Measurements from ENCODE around the gene ABCG5.

The ABCG5 gene

DNA sequence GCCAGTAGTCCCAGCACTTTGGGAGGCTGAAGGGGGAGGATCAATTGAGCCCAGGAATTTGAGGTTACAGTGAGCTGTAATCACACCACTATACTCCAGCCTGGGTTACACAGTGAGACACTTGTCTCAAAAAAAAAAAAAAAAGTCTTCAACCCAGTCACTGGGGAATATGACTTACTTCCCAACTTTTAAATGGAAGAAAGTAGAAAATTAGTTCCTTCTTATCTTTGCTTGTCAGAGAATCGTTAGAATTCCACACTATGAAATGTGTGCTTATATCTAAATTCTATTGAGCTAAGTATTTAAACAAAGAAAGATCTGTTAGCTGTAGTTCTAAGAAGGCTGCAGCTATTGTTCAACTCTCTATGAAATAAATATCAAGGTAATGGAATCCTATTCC lies 42.4 kb downstream of the ABCG5 start:
- Histone ChIP-seq H4K8ac (ENCODE audit: low read depth, low read length) (no peak overlapping the region), H2BK12ac (ENCODE audit: low read length) (no peak overlapping the region)

GRCh38 chr2:43794956-43795355 lies 43.7 kb downstream of the ABCG5 start:
- Histone ChIP-seq H2BK120ac (ENCODE audit: insufficient read depth, low read length, poor library complexity) (no peak overlapping the region), H3K79me1 (ENCODE audit: low read length) (no peaks in the 10 kb centered on the region), H3K4me1 (ENCODE audit: control insufficient read depth in 1 of 2, insufficient read depth in 2 of 2, low read length in 2 of 2) (no peaks in the 10 kb centered on the region), H3K27ac (ENCODE audit: low read depth, low read length) (no peak overlapping the region), H2AK5ac (ENCODE audit: low read length) (no peak overlapping the region), H4K8ac (ENCODE audit: low read depth, low read length) (no peak overlapping the region), H2AFZ (ENCODE audit: insufficient read depth, low read length, poor library complexity) (no peak overlapping the region), H2BK5ac (ENCODE audit: low read depth, low read length, poor library complexity) (no peak overlapping the region), H3K4ac (ENCODE audit: low read depth, low read length) (no peak overlapping the region), H3K4me2 (ENCODE audit: low read length) (no peak overlapping the region), H2BK12ac (ENCODE audit: low read length) (no peak overlapping the region), H3K23ac (ENCODE audit: low read length) (no peak overlapping the region), H3K18ac (ENCODE audit: low read length) (no peak overlapping the region), H3K36me3 (ENCODE audit: control insufficient read depth in 1 of 2, insufficient read depth in 2 of 2, low read length in 2 of 2) (no peaks in the 10 kb centered on the region), H4K12ac (ENCODE audit: low read depth, low read length) (no peak overlapping the region), H3K4me3 (ENCODE audit: low read depth, low read length) (no peak overlapping the region), H3K9ac (ENCODE audit: low read length) (no peak overlapping the region), H4K91ac (ENCODE audit: low read depth, low read length) (no peak overlapping the region), H3K79me2 (ENCODE audit: control insufficient read depth, insufficient read depth, low read length, poor library complexity) (no peaks in the 10 kb centered on the region), H3K14ac (ENCODE audit: low read length) (no peak overlapping the region), H3K27me3 (ENCODE audit: insufficient read depth, low read length) (no peaks in the 10 kb centered on the region), H3K9me3 (ENCODE audit: insufficient read depth, low read depth, low read length) (no peaks in the 10 kb centered on the region)
- WGBS (ENCODE audit: extremely low coverage, insufficient coverage, insufficient read length): no CpG with 5 or more reads among the region's 9 CpGs
- no peak for DNase-seq

More for the DNA sequence above, 42.4 kb downstream of the ABCG5 start:
- DNase-seq: no peak
- Histone ChIP-seq H3K79me1 (ENCODE audit: low read length) (no peaks in the 10 kb centered on the region), H4K91ac (ENCODE audit: low read depth, low read length) (no peak overlapping the region), H3K36me3 (ENCODE audit: control insufficient read depth in 1 of 2, insufficient read depth in 2 of 2, low read length in 2 of 2) (no peaks in the 10 kb centered on the region), H3K4ac (ENCODE audit: low read depth, low read length) (no peak overlapping the region), H3K18ac (ENCODE audit: low read length) (no peak overlapping the region), H3K4me2 (ENCODE audit: low read length) (no peak overlapping the region), H3K79me2 (ENCODE audit: control insufficient read depth, insufficient read depth, low read length, poor library complexity) (no peaks in the 10 kb centered on the region), H2AK5ac (ENCODE audit: low read length) (no peak overlapping the region), H3K4me3 (ENCODE audit: low read depth, low read length) (no peak overlapping the region), H3K9me3 (ENCODE audit: insufficient read depth, low read depth, low read length) (no peaks in the 10 kb centered on the region), H3K27ac (ENCODE audit: low read depth, low read length) (no peak overlapping the region), H3K23ac (ENCODE audit: low read length) (no peak overlapping the region), H2AFZ (ENCODE audit: insufficient read depth, low read length, poor library complexity) (no peak overlapping the region), H2BK5ac (ENCODE audit: low read depth, low read length, poor library complexity) (no peak overlapping the region), H2BK120ac (ENCODE audit: insufficient read depth, low read length, poor library complexity) (no peak overlapping the region), H4K12ac (ENCODE audit: low read depth, low read length) (no peak overlapping the region), H3K4me1 (ENCODE audit: control insufficient read depth in 1 of 2, insufficient read depth in 2 of 2, low read length in 2 of 2) (no peaks in the 10 kb centered on the region), H3K14ac (ENCODE audit: low read length) (no peak overlapping the region), H3K9ac (ENCODE audit: low read length) (no peak overlapping the region), H3K27me3 (ENCODE audit: insufficient read depth, low read length) (no peaks in the 10 kb centered on the region)
- WGBS (ENCODE audit: extremely low coverage, insufficient coverage, insufficient read length): no CpG with 5 or more reads among the region's 1 CpG

DNA sequence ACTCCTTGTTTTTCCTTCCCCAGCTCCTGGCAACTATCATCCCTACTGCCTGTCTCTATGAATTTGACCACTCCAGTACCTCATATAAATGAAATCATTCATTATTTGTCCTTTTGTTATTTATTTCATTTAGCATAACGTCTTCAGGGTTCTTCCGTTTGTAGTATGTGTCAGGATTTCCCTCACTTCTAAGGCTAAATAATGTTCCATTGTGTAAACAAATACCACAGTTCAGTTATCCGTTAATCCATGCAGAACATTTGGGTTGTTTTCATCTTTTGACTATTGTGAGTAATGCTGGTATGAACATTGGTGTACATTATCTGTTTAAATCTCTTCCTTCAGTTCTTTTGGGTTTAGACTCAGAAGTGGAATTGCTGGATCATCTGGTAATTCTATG lies 46.0 kb downstream of the ABCG5 start:
- Histone ChIP-seq H3K27me3 (ENCODE audit: insufficient read depth, low read length) (no peaks in the 10 kb centered on the region), H2BK5ac (ENCODE audit: low read depth, low read length, poor library complexity) (no peak overlapping the region), H2AFZ (ENCODE audit: insufficient read depth, low read length, poor library complexity) (no peak overlapping the region), H3K4me2 (ENCODE audit: low read length) (no peak overlapping the region), H4K12ac (ENCODE audit: low read depth, low read length) (no peak overlapping the region), H3K9me3 (ENCODE audit: insufficient read depth, low read depth, low read length) (no peaks in the 10 kb centered on the region), H3K4me1 (ENCODE audit: control insufficient read depth in 1 of 2, insufficient read depth in 2 of 2, low read length in 2 of 2) (no peaks in the 10 kb centered on the region), H3K23ac (ENCODE audit: low read length) (no peak overlapping the region), H3K18ac (ENCODE audit: low read length) (no peak overlapping the region), H3K9ac (ENCODE audit: low read length) (no peak overlapping the region), H3K14ac (ENCODE audit: low read length) (no peak overlapping the region), H2AK5ac (ENCODE audit: low read length) (no peak overlapping the region), H3K4ac (ENCODE audit: low read depth, low read length) (no peak overlapping the region), H2BK120ac (ENCODE audit: insufficient read depth, low read length, poor library complexity) (no peak overlapping the region), H3K36me3 (ENCODE audit: control insufficient read depth in 1 of 2, insufficient read depth in 2 of 2, low read length in 2 of 2) (no peaks in the 10 kb centered on the region), H3K79me1 (ENCODE audit: low read length) (no peaks in the 10 kb centered on the region), H3K4me3 (ENCODE audit: low read depth, low read length) (no peak overlapping the region), H2BK12ac (ENCODE audit: low read length) (no peak overlapping the region), H3K79me2 (ENCODE audit: control insufficient read depth, insufficient read depth, low read length, poor library complexity) (no peaks in the 10 kb centered on the region), H3K27ac (ENCODE audit: low read depth, low read length) (no peak overlapping the region), H4K8ac (ENCODE audit: low read depth, low read length) (no peak overlapping the region), H4K91ac (ENCODE audit: low read depth, low read length) (no peak overlapping the region)
- WGBS (ENCODE audit: extremely low coverage, insufficient coverage, insufficient read length): no CpG with 5 or more reads among the region's 3 CpGs
- no peak for DNase-seq

DNA sequence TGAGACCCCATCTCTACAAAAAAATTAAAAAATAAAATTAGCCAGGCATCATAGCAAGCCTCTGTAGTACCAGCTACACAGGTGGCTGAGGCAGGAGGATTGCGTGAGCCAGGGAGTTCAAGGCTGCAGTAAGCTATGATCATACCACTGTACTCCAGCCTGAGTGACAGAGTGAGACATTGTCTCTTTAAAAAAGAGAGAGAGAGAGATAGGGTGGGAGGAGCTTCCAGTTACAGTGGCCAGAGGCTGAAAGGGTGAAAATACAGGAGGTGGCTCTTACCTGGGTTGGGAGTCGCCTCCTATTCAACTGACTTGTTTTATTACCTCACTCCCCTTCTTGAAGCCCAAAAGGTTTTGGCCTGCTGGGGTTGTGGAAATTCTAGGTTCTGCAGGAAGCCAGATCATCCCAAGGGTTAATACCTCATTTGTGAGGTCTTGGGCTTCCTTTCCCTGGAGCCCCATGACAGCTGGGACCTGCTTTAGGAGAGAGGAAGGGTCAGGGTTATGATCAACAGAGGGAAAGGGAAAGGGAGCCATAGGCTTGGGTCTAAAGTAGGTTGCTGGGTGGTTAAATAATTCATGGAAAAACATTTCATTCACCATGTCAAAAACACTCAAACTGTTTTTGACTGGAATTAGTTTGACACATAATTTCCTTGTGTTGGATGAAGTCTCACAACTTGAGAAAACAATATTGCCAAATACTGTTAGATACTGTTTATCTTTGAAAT lies 47.4 kb downstream of the ABCG5 start:
- H2BK12ac ChIP-seq (ENCODE audit: low read length): no peak overlapping the region
- H3K79me1 ChIP-seq (ENCODE audit: low read length): no peaks in the 10 kb centered on the region
- no peak overlapping the region for H3K27ac ChIP-seq (ENCODE audit: low read depth, low read length)
- no peak overlapping the region for H2BK5ac ChIP-seq (ENCODE audit: low read depth, low read length, poor library complexity)
- peaks cover 2% of the 10 kb centered on the region for H3K9me3 ChIP-seq (ENCODE audit: insufficient read depth, low read depth, low read length)
- no peak overlapping the region for H3K18ac ChIP-seq (ENCODE audit: low read length)
- no peak overlapping the region for H3K4me3 ChIP-seq (ENCODE audit: low read depth, low read length)
- H3K14ac ChIP-seq (ENCODE audit: low read length): no peak overlapping the region
- no peak overlapping the region for H2AK5ac ChIP-seq (ENCODE audit: low read length)
- H3K4ac ChIP-seq (ENCODE audit: low read depth, low read length): no peak overlapping the region
- H4K8ac ChIP-seq (ENCODE audit: low read depth, low read length): no peak overlapping the region
- H3K23ac ChIP-seq (ENCODE audit: low read length): no peak overlapping the region
- no peak for DNase-seq
- no peak overlapping the region for H3K4me2 ChIP-seq (ENCODE audit: low read length)
- no peak overlapping the region for H2BK120ac ChIP-seq (ENCODE audit: insufficient read depth, low read length, poor library complexity)
- no peak overlapping the region for H2AFZ ChIP-seq (ENCODE audit: insufficient read depth, low read length, poor library complexity)
- H3K36me3 ChIP-seq (ENCODE audit: control insufficient read depth in 1 of 2, insufficient read depth in 2 of 2, low read length in 2 of 2): no peaks in the 10 kb centered on the region
- H3K79me2 ChIP-seq (ENCODE audit: control insufficient read depth, insufficient read depth, low read length, poor library complexity): no peaks in the 10 kb centered on the region
- H3K4me1 ChIP-seq (ENCODE audit: control insufficient read depth in 1 of 2, insufficient read depth in 2 of 2, low read length in 2 of 2): no peaks in the 10 kb centered on the region
- WGBS (ENCODE audit: extremely low coverage, insufficient coverage, insufficient read length): no CpG with 5 or more reads among the region's 2 CpGs
- no peaks in the 10 kb centered on the region for H3K27me3 ChIP-seq (ENCODE audit: insufficient read depth, low read length)
- H4K91ac ChIP-seq (ENCODE audit: low read depth, low read length): no peak overlapping the region
- H4K12ac ChIP-seq (ENCODE audit: low read depth, low read length): no peak overlapping the region
- H3K9ac ChIP-seq (ENCODE audit: low read length): no peak overlapping the region
